NCI-H1436 (cell line): ENCODE measurements around the gene CACNA2D2.

Experiments used
- DNase-seq: peaks from one replicate; lab custom pipeline; 2025; lab: John Stamatoyannopoulos, UW

CACNA2D2 gene

GRCh38 chr3:50428007-50428633 is 75.3 kb downstream of the CACNA2D2 start:
- no peak for DNase-seq

GRCh38 chr3:50427217-50427616 is 76.2 kb downstream of the CACNA2D2 start:
- DNase-seq, result no peak

GRCh38 chr3:50425911-50426310 is 77.5 kb downstream of the CACNA2D2 start:
- no peak for DNase-seq

- DNase-seq, result no peak
Observed at GRCh38 chr3:50423543-50423942, 79.9 kb downstream of the CACNA2D2 start.

GRCh38 chr3:50422153-50422552 is 81.3 kb downstream of the CACNA2D2 start:
- no peak for DNase-seq

GRCh38 chr3:50419595-50420370 is 83.7 kb downstream of the CACNA2D2 start:
- no peak for DNase-seq

GRCh38 chr3:50418850-50419249 is 84.6 kb downstream of the CACNA2D2 start:
- DNase-seq, result no peak

- no peak for DNase-seq
Observed at GRCh38 chr3:50417637-50418033, 85.8 kb downstream of the CACNA2D2 start.

GRCh38 chr3:50416736-50417636 is 86.4 kb downstream of the CACNA2D2 start:
- DNase-seq, result no peak

GRCh38 chr3:50415816-50416215 is 87.6 kb downstream of the CACNA2D2 start:
- no peak for DNase-seq

- DNase-seq, result no peak
Observed at GRCh38 chr3:50415061-50415460, 88.4 kb downstream of the CACNA2D2 start.

GRCh38 chr3:50414616-50415015 is 88.8 kb downstream of the CACNA2D2 start:
- no peak for DNase-seq

GRCh38 chr3:50412231-50412754 is 91.1 kb downstream of the CACNA2D2 start:
- no peak for DNase-seq

- no peak for DNase-seq
Observed at GRCh38 chr3:50411229-50411628, 92.2 kb downstream of the CACNA2D2 start.

GRCh38 chr3:50410608-50411139 is 92.8 kb downstream of the CACNA2D2 start:
- DNase-seq, result no peak

GRCh38 chr3:50410185-50410584 is 93.2 kb downstream of the CACNA2D2 start:
- no peak for DNase-seq

- DNase-seq, result no peak
Observed at GRCh38 chr3:50408443-50408944, 94.9 kb downstream of the CACNA2D2 start.

GRCh38 chr3:50406487-50406886 is 96.9 kb downstream of the CACNA2D2 start:
- DNase-seq, result no peak

- DNase-seq, result no peak
Observed at GRCh38 chr3:50405249-50405648, 98.2 kb downstream of the CACNA2D2 start.

- DNase-seq, result no peak
Observed at GRCh38 chr3:50401978-50402595, 101.3 kb downstream of the CACNA2D2 start.

- DNase-seq, result no peak
Observed at GRCh38 chr3:50396502-50396901, 106.9 kb downstream of the CACNA2D2 start.
